Fibroblast of gingiva (primary cell): Measurements from ENCODE around the gene RNF214.
"Not testable (repeated sequence)": the region's sequence is repeated elsewhere in the genome, so short reads cannot be mapped to it uniquely, and the experiment has no call there.

Experiments used
- DNase-seq: peaks from one replicate; pipeline ENCODE4 v3.0.0-alpha.2; 2011; ENCODE audit warnings: low read depth

Gene RNF214

DNA sequence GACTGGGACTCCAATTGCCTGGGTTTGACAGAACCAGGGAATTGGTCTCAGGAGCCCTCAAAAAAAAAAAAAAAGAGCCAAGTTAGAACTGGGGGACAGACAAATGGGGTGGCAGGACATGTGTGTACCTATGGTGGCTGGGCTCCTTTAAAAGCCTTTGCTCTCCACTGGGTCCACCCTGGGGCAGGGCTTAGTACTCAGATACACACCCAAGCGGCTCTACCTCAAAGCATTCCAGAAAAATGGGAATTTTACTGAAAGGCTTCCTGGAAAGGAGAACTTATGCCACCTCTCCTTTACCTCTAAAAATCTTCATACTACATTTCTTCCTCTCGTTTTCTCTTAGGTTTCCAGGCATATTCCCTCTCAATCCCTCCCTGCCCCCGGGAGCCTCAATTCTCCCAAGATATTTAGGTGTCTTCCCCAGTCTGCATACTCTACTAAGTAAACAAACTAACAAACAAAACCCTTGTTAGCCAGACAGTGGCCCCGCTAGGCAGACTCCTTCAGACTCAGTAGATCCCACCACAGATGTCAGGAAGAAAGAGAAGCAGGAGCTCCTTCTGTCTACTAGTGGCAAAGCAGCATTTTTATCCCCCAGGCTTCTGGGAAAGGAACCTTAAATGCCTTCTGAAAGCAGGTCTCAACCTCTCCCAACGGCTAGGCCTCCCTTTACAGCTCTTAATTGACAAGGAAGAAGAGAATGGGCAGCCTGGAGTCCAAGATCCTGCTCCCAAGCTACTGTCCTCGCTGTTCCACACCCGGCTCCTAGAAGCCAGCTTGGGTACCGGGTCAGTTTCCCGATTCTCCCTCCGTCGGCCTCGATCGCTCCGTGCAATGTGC, 1.3 kb upstream of the RNF214 start:
- no peak for DNase-seq

DNA sequence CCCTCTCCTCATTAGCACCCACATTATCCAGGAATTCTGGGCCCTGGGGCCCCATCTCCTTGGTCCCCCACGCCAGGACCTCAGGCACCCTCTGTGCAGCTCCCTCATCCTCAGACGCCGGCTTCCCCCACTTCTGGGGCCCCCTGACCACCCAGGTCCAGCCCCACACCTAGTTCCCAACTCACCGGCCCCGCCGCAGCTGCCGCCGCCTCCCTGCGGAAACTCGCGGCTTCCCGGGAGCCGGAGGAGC, 704 bp upstream of the RNF214 start, which contains the start of gene PCSK7:
Gene PCSK7, minus strand, starts transcription at position 232 of the 250 bp plus-strand sequence. CDS start 2,229 bp downstream, outside the sequence.
- no peak for DNase-seq

DNA sequence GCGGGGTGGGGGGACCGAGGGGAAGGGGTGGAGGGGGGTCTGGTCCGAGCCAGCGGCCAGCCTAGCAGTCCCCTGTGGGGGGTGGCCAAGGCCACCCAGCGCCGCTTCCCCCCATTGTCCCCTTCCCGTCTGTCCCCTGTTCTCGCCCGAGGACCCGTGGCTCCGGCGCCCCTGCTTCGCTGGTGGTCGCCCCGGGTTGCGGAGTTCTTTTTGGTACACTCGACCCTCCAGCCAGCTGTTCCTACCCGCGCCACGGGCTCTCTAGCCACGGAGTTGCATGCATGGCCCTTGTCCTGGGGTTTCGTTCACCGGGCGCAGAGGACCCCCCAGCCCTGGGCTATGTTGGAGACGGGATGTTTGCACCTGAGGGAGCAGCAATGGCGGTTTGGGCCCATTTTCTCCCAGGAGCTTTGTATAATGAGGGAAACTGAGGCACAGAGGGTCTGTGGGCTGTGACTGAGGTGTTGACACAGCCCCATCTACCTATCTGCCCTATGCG, 489 bp downstream of the RNF214 start:
- DNase-seq = no peak

DNA sequence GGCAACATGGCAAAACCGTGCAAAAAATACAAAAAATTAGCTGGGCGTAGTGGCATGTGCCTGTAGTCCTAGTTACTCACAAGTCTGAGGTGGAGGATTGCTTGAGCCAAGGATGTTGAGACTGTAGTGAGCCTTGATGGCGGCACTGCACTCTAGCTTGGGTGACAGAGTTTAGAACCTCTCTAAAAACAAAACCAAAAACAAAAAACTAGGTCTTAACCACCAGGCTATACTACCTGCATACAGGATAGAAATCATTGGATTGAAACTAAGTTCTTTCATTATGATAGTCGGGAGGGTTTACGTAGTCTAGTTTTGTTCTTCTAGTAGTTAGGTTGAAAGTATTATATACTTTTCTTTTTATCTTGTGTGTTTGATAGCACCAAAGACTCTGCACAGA, 5.8 kb downstream of the RNF214 start:
- no peak for DNase-seq

DNA sequence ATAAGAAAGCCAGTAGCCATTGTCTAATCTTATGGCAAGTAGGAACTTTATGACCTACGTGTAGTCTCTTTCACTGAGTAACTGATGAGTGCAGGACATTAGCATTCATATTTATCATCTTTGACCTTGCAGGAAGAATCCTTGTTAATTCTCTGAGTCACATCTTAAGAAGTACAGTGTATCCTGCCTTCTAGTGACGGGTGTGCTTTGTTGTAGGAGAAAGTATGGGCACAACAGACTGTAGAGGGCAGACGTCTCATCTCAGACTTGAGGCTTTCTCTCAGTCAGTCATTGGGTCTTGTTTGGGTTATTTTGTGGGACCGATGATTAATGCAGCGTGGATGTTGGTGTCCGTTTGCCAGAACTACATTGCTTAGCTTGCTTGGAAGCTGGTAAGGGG, 6.8 kb downstream of the RNF214 start:
- DNase-seq = peak; percentile 86

DNA sequence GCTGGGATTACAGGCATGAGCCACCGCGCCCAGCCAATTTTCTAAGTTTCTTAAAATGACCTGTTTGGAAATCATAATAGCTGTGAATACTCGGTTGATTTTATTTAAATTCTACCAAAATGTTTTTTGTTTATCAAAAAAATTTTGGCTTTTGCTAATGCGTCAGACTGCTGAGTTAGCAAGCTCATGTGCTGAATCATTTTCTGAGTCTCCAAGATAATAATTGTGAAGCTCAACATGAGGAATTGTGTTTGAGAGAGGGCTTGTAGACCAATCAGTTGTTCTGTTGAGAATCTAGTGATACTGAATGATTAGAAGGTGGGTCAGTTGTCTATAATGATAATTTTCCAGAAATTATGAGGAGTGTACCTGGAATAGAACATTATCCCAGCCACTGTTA, 15.9 kb downstream of the RNF214 start:
- DNase-seq = no peak

DNA sequence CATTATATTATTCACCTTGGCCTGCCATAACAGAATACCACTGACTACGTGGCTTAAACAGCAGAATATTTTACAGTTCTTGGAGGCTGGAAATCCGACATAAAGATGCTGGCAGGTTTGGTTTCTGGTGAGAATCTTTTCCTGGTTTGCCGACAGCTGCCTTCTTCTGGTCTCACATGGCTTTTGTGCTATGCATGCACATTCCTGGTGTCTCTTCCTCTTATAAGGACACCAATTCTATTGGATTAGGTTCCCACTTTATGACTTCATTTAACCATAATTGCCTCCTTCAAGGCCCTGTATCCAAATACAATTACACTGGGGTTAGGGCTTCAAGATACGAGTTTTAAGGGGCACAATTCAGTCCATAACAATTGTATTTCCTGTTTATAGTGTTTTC, 17.1 kb downstream of the RNF214 start:
- DNase-seq = no peak

DNA sequence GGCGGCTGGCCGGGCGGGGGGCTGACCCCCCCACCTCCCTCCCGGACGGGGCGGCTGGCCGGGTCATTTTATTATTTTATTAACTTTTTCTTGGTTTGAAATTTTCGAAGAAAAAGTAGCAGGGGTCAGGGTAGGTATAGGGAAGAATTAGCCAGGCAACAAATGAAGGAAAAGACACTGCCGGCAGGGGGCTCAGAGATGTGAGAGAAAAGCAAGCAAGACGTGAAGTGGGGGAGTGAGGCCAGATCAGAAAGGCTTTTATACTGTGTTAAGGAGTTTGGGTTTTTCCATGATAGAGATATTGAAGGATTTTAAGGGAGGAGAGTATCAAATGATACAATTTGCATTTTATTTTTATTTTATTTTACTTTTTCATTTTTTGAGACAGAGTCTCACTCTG, 19.0 kb downstream of the RNF214 start:
- DNase-seq = no peak

DNA sequence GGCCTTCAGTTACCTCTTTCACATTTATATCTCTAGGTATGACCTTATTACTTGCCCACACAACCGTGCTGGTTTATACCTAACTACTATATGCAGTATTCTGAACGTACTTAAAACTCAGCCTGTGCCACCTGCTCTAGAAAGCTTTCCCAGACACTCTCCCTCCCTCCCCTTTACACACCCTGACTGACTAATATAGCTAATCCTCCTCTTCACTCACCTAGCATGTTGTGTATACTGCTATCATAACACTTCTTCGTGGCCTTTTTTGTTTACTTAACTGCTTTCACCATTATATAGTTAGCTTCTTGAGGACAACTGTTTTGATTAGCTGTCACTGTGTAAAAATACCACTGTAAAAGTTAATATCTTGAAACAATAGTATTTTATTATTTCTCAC, 23.5 kb downstream of the RNF214 start:
- DNase-seq = no peak

DNA sequence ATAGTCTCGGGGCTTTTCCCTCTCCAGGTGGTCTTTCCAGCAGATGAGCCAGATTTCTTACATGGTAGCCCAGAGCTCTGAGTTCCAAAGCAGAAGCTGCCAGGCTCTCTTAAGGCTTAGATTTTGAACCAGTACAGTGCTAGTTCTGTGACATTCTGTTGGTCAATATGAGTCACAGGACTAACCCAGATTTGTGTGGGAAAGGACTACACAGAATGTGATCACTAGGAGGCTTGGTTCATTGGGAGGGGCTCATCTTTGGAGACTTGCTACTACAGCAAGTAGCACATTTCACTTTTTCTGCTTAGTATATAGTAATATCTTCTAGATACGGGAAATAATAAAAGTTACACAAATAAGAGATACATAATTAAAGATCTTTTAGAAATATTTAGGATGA, 24.1 kb downstream of the RNF214 start:
- DNase-seq = no peak

DNA sequence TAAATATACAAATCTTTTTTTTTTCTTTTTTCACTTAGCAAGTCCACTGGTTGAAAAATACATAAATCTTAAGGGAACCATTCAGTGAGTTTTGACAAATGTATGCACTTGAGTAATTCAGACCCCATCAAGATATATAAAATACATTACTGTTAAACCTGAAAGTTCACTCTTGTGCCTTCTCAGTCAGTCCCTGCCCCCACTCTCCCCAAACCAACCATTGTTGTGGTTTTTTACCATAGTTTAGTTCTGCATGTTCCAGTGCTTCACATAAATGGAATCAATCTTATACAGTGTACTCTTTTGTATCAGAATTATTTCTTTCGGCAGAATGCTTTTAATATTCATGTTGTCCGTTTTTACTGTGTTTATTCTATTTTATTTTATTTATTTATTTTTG, 26.1 kb downstream of the RNF214 start:
- DNase-seq = no peak

DNA sequence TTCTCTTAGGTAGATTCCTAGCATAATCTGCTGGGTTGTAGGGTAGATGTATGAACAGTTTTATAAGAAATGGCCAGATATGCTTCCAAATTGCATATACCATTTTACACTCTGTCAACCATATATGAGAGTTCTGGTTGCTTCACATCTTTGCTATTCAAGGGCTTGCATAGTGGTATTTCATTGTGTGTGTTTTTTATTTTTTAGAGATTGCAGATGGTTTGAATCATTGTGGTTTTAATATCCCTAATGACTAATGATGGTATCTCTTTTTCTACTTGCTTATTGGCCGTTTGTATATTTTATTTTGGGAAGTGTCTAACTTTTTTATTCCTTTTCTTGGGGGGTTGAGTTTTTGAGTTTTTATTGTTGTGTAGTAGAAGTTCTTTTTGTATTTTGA, 26.9 kb downstream of the RNF214 start:
- DNase-seq = peak; percentile 56

DNA sequence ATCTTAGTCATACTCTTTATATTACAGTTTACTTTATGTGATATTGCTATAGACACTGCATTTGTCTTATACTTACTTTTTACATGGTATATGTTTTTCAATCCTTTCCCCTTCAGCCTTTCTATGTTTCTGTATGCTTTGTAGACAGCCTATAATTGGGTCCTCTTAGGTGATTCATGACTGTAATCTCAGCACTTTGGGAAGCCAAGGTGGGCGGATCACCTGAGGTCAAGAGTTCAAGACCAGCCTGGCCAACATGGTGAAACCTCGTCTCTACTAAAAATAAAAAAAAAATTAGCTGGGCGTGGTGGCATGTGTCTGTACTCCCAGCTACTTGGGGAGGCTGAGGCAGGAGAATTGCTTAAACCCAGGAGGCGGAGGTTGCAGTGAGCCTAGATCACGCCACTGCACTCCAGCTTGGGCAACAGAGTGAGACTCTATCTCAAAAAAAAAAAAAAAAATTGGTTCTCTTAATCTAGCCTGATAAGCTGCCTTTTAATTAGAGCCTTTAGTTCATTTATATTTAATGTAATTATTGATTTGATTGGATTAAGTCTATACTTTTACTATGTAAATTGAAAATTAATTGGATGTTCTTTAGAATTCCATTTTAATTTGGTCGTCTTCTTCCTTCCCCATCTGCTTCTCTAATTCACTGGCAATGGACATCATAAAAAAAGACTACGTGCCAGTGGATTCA, 32.3 kb downstream of the RNF214 start:
- not testable (repeated sequence) for DNase-seq

DNA sequence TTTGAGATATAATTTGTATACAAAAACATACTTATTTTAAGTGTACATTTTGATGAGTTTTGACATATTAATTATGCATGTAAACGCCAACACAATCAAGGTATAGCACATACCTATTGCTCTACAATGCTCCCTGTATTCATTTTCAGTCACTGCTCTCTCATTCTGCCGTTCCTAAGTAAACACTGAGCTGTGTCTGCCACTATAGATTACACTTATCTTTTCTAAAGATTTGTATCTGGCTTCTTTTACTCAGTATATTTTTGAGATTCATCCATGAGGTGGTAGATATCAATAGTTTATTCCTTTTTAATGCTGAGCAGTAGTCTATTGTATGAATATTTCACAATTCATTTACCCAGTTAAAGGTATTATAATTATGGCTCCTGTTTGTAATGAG, 33.3 kb downstream of the RNF214 start:
- DNase-seq = no peak

DNA sequence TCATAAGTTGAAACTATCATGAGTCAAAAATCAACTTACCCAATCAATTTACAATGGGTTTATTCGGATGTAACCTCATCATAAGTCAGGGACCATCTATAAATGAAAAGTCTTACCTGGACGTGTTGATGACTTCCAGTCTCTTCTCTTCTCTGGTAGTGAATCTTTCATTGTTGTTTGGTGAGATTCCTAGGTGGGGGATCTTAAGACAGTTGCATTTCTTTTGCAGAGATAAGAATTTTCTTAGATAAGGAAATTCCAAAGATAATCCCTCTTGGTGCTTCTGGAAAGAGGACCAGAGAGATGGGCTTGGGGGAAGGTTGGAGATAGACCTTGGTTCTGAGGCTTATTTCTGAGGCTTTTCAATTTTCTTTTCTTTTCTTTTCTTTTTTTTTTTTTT, 37.4 kb downstream of the RNF214 start:
- DNase-seq = no peak

DNA sequence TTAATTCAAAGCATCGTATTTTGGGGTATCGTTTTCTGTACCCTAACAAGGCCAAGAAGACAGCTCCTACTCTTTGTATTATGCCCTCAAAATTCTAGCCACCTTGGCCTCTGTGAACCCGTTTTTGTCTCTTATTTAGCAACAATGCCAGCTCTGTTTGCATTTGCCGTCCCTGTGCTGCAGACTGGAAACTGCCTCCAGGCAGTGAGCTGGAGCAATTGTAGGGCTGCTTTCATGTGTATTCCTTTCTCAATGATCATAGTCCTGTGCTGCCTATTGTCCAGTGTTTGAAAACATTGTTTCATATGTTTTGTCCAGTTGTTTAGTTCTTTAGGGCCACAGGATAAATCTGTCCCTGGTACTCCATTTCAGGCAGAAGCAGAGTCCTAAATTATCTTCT, 38.7 kb downstream of the RNF214 start:
- no peak for DNase-seq

DNA sequence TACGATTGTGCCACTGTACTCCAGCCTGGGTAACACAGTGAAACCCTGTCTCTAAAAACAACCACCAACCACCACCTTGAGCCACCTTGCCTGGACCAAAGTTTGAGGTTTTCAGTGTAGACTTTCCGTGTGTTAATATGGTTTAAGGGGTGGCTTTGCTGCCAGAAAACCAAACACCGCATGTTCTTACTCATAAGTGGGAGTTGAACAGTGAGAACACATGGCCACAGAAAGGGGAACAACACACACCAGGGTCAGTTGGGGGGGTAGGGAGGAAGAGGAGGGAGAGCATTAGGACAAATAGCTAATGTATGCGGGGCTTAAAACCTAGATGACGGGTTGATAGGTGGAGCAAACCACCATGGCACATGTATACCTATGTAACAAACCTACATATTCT, 39.7 kb downstream of the RNF214 start:
- DNase-seq = not testable (repeated sequence)

DNA sequence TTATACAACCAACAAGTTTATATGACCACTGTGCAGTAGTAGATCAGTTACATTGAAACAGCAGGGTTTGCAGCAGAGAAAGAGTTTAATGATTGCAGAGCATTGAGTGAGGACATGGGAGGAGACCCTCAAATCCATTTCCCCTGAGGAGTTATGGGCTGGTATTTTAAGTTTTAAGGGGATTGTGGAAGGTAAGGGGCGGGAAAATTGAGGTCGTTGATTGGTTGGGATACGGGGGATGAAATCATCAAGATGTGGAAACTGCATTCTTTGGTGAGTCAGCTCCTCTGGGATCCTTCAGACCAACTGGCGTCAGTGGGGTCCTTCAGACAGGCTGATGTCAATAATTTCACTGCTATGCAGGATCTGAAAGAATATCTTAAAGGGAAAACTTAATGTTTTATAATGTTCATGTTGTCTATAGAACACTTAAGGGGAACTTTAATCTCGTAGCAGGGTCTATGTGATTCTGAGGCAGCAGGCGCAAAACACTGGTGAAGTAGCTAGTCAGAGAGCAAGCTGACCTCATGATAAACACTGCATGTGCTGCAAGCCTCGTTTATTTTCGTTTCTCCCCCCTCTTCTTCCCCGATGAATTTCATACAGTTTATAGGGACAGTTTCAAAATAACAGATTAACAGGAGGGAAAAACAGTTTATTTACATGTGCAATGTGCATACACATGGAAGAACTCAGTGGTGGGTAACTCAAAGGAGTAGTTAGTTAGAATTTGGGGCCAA, 41.2 kb downstream of the RNF214 start:
- DNase-seq = peak; percentile 74

DNA sequence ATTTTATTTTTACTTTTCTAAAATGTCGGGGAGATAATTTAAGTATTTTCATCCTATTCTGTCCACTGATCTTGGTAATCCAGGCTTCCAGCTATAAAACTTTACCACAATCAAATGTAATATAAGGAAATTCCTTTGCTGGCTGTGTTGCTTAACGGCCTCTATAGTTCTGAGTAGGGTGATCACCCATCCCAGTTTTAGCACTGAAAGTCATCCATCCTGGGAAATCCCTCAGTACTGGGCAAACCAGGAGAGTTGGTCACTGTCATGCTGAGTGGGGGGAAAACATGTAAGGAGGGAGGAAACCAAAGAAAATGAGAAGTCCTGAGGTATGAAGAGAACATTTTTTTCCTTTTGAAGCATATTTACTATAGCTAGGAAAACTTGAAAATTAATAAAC, 45.9 kb downstream of the RNF214 start:
- no peak for DNase-seq

DNA sequence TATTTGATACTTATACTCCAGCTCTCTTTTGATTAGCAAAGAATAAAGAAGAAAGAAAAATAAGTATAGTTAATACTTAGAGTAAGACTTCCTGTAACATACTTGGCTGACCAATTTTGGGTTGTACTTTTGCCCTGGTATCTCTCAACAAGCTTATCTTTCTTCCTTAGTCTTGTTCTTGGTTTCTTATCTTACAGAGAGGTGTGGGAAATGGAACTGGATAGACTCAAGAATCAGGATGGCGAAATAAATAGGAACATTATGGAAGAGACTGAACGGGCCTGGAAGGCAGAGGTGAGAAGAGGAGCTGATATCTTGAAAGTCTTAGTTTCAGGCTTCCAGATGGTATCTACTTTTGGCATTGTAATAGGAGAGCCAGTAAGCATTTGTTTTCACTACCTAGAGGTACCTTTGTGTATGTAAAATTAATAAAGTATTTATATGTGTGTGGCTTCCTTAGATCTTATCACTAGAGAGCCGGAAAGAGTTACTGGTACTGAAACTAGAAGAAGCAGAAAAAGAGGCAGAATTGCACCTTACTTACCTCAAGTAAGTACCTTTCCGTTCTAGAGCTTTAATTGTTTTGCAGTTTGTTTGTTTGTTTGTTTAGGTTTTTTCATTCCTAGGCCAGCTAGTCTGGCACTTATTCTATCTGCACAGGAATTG, 47.4 kb downstream of the RNF214 start:
- DNase-seq = no peak

DNA sequence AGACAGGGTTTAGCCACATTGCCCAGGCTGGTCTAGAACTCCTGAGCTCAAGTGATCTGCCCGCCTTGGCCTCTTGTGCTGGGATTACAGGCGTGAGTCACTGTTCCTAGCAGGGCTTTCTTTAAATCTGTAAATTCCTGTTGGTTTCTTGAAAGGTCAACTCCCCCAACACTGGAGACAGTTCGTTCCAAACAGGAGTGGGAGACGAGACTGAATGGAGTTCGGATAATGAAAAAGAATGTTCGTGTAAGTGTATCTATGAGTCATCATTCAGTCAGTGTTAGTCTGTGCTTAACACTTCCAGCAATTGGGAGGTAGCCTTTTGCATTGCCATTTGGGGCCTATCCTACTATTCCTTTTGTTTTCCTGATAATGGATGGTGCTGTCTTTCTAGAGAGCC, 48.7 kb downstream of the RNF214 start:
- peak; percentile 88 for DNase-seq

DNA sequence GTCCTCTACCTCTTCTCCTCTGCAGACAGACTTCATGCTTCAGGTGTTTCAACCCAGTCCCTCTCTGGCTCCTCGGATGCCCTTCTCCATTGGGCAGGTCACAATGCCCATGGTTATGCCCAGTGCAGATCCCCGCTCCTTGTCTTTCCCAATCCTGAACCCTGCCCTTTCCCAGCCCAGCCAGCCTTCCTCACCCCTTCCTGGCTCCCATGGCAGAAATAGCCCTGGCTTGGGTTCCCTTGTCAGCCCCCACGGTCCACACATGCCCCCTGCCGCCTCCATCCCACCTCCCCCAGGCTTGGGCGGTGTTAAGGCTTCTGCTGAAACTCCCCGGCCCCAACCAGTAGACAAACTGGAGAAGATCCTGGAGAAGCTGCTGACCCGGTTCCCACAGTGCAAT, 49.4 kb downstream of the RNF214 start:
- DNase-seq = no peak
